WTC11 (cell line): ENCODE results near the gene P4HB. TPM values are rescaled to one million over a fixed set of nuclear protein-coding genes. Genes with fewer than 3 reads are reported as not detected.
A peak's percentile ranks its signal among the peaks of the same experiment; 100 is the strongest.

ENCODE experiments used
- ATAC-seq: fragments of 200-7000 bp; cut with Tn5 transposase; 2 replicates; pipeline ENCODE4 v1.10.0; 2021; ENCODE audit warnings: mild to moderate bottlenecking, moderate library complexity
- CTCF ChIA-PET: fragments of 300-600 bp; sonication (Branson Sonifier 250); formaldehyde crosslinking; loops from one replicate; lab custom pipeline; 2021; ENCODE audit warnings: antibody characterized with exemption; lab: Charles Lee
- POLR2A ChIA-PET: fragments of 350-600 bp; sonication (Branson Sonifier 250); formaldehyde crosslinking; loops from one replicate; lab custom pipeline; 2021; ENCODE audit warnings: antibody characterized with exemption; lab: Charles Lee
- DNase-seq: peaks from one replicate; pipeline ENCODE4 v3.0.0; 2021; ENCODE audit warnings: low spot score
- H3K27ac Mint-ChIP-seq: 2 replicates; pipeline ENCODE4 v1.8.0; 2021; ENCODE audit warnings: mixed read lengths
- H3K27me3 Mint-ChIP-seq: 2 replicates; pipeline ENCODE4 v1.8.0; 2021; ENCODE audit warnings: low read depth, mild to moderate bottlenecking, moderate library complexity, mixed read lengths
- H3K36me3 Mint-ChIP-seq: 2 replicates; pipeline ENCODE4 v1.8.0; 2021; ENCODE audit warnings: mixed read lengths
- H3K4me1 Mint-ChIP-seq: 2 replicates; pipeline ENCODE4 v1.8.0; 2022; ENCODE audit warnings: mixed read lengths
- H3K4me3 Mint-ChIP-seq: 2 replicates; pipeline ENCODE4 v1.8.0; 2021; ENCODE audit warnings: mild to moderate bottlenecking, moderate library complexity, mixed read lengths
- H3K9me3 Mint-ChIP-seq: 2 replicates; pipeline ENCODE4 v1.8.0; 2021; ENCODE audit warnings: mixed read lengths
- AFF4 ChIP-seq: sonication (generic); formaldehyde crosslinking; IDR thresholded peaks from 2 replicates; pipeline ENCODE4 v1.8.1; 2023; ENCODE audit warnings: mild to moderate bottlenecking, missing genetic modification reagents, borderline replicate concordance
- AR ChIP-seq: fragments of 250-450 bp; sonication (Bioruptor Pico); IDR thresholded peaks from 2 replicates; pipeline ENCODE4 v1.9.0; 2021; ENCODE audit warnings: mild to moderate bottlenecking
- ARID4B ChIP-seq: sonication (generic); formaldehyde crosslinking; IDR thresholded peaks from 2 replicates; pipeline ENCODE4 v1.8.0; 2023; ENCODE audit warnings: missing genetic modification reagents, mild to moderate bottlenecking, borderline replicate concordance
- E2F5 ChIP-seq: sonication (generic); formaldehyde crosslinking; IDR thresholded peaks from 2 replicates; pipeline ENCODE4 v1.8.1; 2022; ENCODE audit warnings: mild to moderate bottlenecking, moderate library complexity, missing genetic modification reagents
- HMGA2 ChIP-seq: fragments of 250-450 bp; sonication (Bioruptor Pico); IDR thresholded peaks from 2 replicates; pipeline ENCODE4 v1.4.0; 2021; ENCODE audit warnings: mild to moderate bottlenecking, moderate library complexity
- KAT7 ChIP-seq: sonication (generic); formaldehyde crosslinking; IDR thresholded peaks from 2 replicates; pipeline ENCODE4 v1.8.1; 2023; ENCODE audit warnings: missing genetic modification reagents, mild to moderate bottlenecking, borderline replicate concordance
- MYBL2 ChIP-seq: sonication (generic); formaldehyde crosslinking; IDR thresholded peaks from 2 replicates; pipeline ENCODE4 v1.8.1; 2023; ENCODE audit warnings: mild to moderate bottlenecking, moderate library complexity, missing genetic modification reagents
- NR1H2 ChIP-seq: sonication (generic); formaldehyde crosslinking; IDR thresholded peaks from 2 replicates; pipeline ENCODE4 v1.9.0; 2021; ENCODE audit warnings: mild to moderate bottlenecking, moderate library complexity, missing genetic modification reagents
- ZBTB43 ChIP-seq: sonication (generic); formaldehyde crosslinking; IDR thresholded peaks from 2 replicates; pipeline ENCODE4 v1.8.1; 2023; ENCODE audit warnings: mild to moderate bottlenecking, missing genetic modification reagents
- ZMAT4 ChIP-seq: fragments of 250-450 bp; sonication (Bioruptor Pico); IDR thresholded peaks from 2 replicates; pipeline ENCODE4 v1.9.0; 2021; ENCODE audit warnings: mild to moderate bottlenecking
- ZNF138 ChIP-seq: sonication (generic); formaldehyde crosslinking; conservative IDR thresholded peaks from 2 replicates; pipeline ENCODE4 v1.8.1; 2022; ENCODE audit warnings: mild to moderate bottlenecking, moderate library complexity, missing genetic modification reagents
- ZNF232 ChIP-seq: sonication (generic); formaldehyde crosslinking; IDR thresholded peaks from 2 replicates; pipeline ENCODE4 v1.8.0; 2022; ENCODE audit warnings: mild to moderate bottlenecking, missing genetic modification reagents
- ZNF281 ChIP-seq: sonication (generic); formaldehyde crosslinking; IDR thresholded peaks from 2 replicates; pipeline ENCODE4 v1.8.0; 2023; ENCODE audit warnings: mild to moderate bottlenecking, missing genetic modification reagents
- total RNA-seq: library from RNA; stranded (reverse); gene quantifications from 3 replicates; pipeline ENCODE4 v1.2.3, GENCODE V29; 2021

Gene P4HB
- total RNA-seq, 1 experiment from 2014 or later: 380 TPM

GRCh38 chr17:81871387-81872230, 11.3 kb upstream of the P4HB start (continued):
- peak; percentile 74 for TF ChIP-seq ARID4B (CRISPR knock-in tag)
- peak; percentile 69; the same call in 1 of the 2 replicates for TF ChIP-seq KAT7 (CRISPR knock-in tag)
- TF ChIP-seq HMGA2 (CRISPR knock-in tag): no peak
- TF ChIP-seq AFF4 (CRISPR knock-in tag): no peak; the same call in 1 of the 2 replicates
- TF ChIP-seq MYBL2: peak; percentile 52; the same call in 1 of the 2 replicates
- TF ChIP-seq ZNF138: no peak
- TF ChIP-seq NR1H2 (CRISPR knock-in tag): no peak
- no peak for TF ChIP-seq ZBTB43 (CRISPR knock-in tag)
- peak; percentile 76; the same call in 1 of the 2 replicates for TF ChIP-seq ZNF232 (CRISPR knock-in tag)
- TF ChIP-seq AR (CRISPR knock-in tag): no peak

GRCh38 chr17:81870981-81871386, 10.6 kb upstream of the P4HB start, which contains the start of gene ARHGDIA:
TSS of gene ARHGDIA (minus strand) at chr17:81871337. CDS start at chr17:81869930, 1,407 bp downstream.
- ChIA-PET POLR2A (interaction anchor here (1.7 to 2.1 kb wide), 2 partner anchors 21 to 56 kb away, joined by 6 to 7 read pairs; partner anchors contain the start of genes ALYREF, ANAPC11 and MAFG), CTCF (interaction anchor here (1.7 to 2.2 kb wide), 5 partner anchors 13 to 160 kb away, joined by 4 to 16 read pairs (median 10); partner anchors contain the start of genes ALYREF and ANAPC11)
- Mint-ChIP-seq H3K27ac (peak within 1 kb of the TSS; percentile 79), H3K4me3 (peak within 1 kb of the TSS; percentile 77), H3K36me3 (no peaks in the 10 kb centered on the region), H3K4me1 (peaks cover 16% of the 10 kb centered on the region), H3K27me3 (no peaks in the 10 kb centered on the region; the same call in 1 of the 2 replicates), H3K9me3 (no peaks in the 10 kb centered on the region)
- TF ChIP-seq ZNF281 (CRISPR knock-in tag) (no peak), ZMAT4 (CRISPR knock-in tag) (0 out of 2 replicates have a peak, but pooled peaks have one; percentile 4), E2F5 (CRISPR knock-in tag) (peak; percentile 54; the same call in 1 of the 2 replicates)
- ATAC-seq (peak; percentile 1; the same call in 1 of the 2 replicates), DNase-seq (no peak)
